ENCODE data around the gene URI1. TPM values are rescaled to one million over a fixed set of nuclear protein-coding genes. Genes with fewer than 3 reads are reported as not detected.

URI1 gene
- total RNA-seq, 4 donors from 2014 or later: 28.1 to 146 (median 48.0) TPM

DNA sequence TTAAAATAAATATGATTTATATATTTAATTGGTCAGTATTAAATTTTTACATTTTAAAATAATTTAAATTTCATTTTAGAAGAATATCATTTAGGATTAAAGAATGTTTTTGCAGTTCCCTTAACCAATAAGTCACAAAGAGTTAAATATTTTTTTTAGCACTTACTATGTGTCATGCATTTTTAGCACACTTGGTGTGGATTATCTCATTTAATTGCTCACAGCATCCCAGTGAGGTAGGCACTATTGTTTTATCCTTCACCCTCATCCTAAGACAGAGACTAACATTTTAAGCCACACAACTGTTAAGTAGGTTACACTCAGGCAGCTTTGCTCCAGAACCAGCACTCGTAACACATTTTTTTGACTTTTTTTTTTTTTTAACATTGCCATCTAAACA lies 78.2 kb downstream of the URI1 start:
- WGBS, 2 donors (ENCODE audit: low coverage in 1 of 2): 92 to 100% methylated on average over 1 of the region's 1 CpG
- peaks cover 0 to 6% (median 2%) of the 10 kb centered on the region in 4 donors for H3K36me3 ChIP-seq
- no peak overlapping the region for H3K27ac ChIP-seq
- in situ Hi-C loops (cut with MboI; ENCODE audit: low pct_ligation_motif_present in 1 of 4, low pct_unique_long_range_greater_than_20kb in 1 of 4, low sequenced_read_pairs in 3 of 4): no loop called here
- DNase-seq: no peak
- peaks cover 0 to 10% (median 2%) of the 10 kb centered on the region in 4 donors for H3K4me1 ChIP-seq
- intact Hi-C loops (cut with DNase I; ENCODE audit: low total_unique reads): no loop called here
- no peak for TF ChIP-seq POLR2AphosphoS5 (IDR thresholded peaks at IDR 0.05)
- TF ChIP-seq EP300 (IDR thresholded peaks at IDR 0.05; ENCODE audit: low read depth): no peak
- TF ChIP-seq, protein P1, sequence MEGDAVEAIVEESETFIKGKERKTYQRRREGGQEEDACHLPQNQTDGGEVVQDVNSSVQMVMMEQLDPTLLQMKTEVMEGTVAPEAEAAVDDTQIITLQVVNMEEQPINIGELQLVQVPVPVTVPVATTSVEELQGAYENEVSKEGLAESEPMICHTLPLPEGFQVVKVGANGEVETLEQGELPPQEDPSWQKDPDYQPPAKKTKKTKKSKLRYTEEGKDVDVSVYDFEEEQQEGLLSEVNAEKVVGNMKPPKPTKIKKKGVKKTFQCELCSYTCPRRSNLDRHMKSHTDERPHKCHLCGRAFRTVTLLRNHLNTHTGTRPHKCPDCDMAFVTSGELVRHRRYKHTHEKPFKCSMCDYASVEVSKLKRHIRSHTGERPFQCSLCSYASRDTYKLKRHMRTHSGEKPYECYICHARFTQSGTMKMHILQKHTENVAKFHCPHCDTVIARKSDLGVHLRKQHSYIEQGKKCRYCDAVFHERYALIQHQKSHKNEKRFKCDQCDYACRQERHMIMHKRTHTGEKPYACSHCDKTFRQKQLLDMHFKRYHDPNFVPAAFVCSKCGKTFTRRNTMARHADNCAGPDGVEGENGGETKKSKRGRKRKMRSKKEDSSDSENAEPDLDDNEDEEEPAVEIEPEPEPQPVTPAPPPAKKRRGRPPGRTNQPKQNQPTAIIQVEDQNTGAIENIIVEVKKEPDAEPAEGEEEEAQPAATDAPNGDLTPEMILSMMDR (IDR thresholded peaks at IDR 0.05): no peak
- no peak for TF ChIP-seq POLR2A (IDR thresholded peaks at IDR 0.05)
- peaks cover 0 to 7% of the 10 kb centered on the region in 2 donors for H3K9me3 ChIP-seq
- H3K27me3 ChIP-seq: no peaks in the 10 kb centered on the region
- H3K4me3 ChIP-seq: no peak overlapping the region

- Histone ChIP-seq H3K9me3 (peaks cover 0 to 7% of the 10 kb centered on the region in 2 donors), H3K27ac (no peak overlapping the region), H3K36me3 (peaks cover 0 to 3% (median 0%) of the 10 kb centered on the region in 4 donors), H3K4me3 (no peak overlapping the region), H3K4me1 (peaks cover 0 to 10% (median 2%) of the 10 kb centered on the region in 4 donors), H3K27me3 (no peaks in the 10 kb centered on the region)
- intact Hi-C loops (cut with DNase I; ENCODE audit: low total_unique reads) (no loop called here), in situ Hi-C loops (cut with MboI; ENCODE audit: low pct_ligation_motif_present in 1 of 4, low pct_unique_long_range_greater_than_20kb in 1 of 4, low sequenced_read_pairs in 3 of 4) (no loop called here)
- DNase-seq: no peak
- 93 to 100% methylated on average over 1 of the region's 1 CpG for WGBS, 2 donors (ENCODE audit: low coverage in 1 of 2)
- TF ChIP-seq POLR2A (IDR thresholded peaks at IDR 0.05) (no peak), POLR2AphosphoS5 (IDR thresholded peaks at IDR 0.05) (no peak), EP300 (IDR thresholded peaks at IDR 0.05; ENCODE audit: low read depth) (no peak)
- TF ChIP-seq, protein P1 (IDR thresholded peaks at IDR 0.05): no peak
These were observed 80.6 kb downstream of the URI1 start for GRCh38 chr19:30022659-30023058.

- DNase-seq: no peak
- Histone ChIP-seq H3K4me1 (peaks cover 0 to 16% (median 5%) of the 10 kb centered on the region in 4 donors), H3K27me3 (no peaks in the 10 kb centered on the region), H3K4me3 (no peak overlapping the region), H3K9me3 (peaks cover 0 to 7% of the 10 kb centered on the region in 2 donors), H3K36me3 (peaks cover 0 to 3% (median 0%) of the 10 kb centered on the region in 4 donors), H3K27ac (no peak overlapping the region)
- in situ Hi-C loops (cut with MboI; ENCODE audit: low pct_ligation_motif_present in 1 of 4, low pct_unique_long_range_greater_than_20kb in 1 of 4, low sequenced_read_pairs in 3 of 4) (no loop called here), intact Hi-C loops (cut with DNase I; ENCODE audit: low total_unique reads) (no loop called here)
- TF ChIP-seq, protein P1 (IDR thresholded peaks at IDR 0.05): no peak
- TF ChIP-seq POLR2AphosphoS5 (IDR thresholded peaks at IDR 0.05) (no peak), POLR2A (IDR thresholded peaks at IDR 0.05) (no peak), EP300 (IDR thresholded peaks at IDR 0.05; ENCODE audit: low read depth) (no peak)
These were observed 81.3 kb downstream of the URI1 start for GRCh38 chr19:30023330-30023729.

GRCh38 chr19:30024091-30024490 lies 82.1 kb downstream of the URI1 start:
- in situ Hi-C loops (cut with MboI; ENCODE audit: low pct_ligation_motif_present in 1 of 4, low pct_unique_long_range_greater_than_20kb in 1 of 4, low sequenced_read_pairs in 3 of 4): no loop called here
- peaks cover 0 to 21% (median 5%) of the 10 kb centered on the region in 4 donors for H3K4me1 ChIP-seq
- no peaks in the 10 kb centered on the region for H3K27me3 ChIP-seq
- intact Hi-C loops (cut with DNase I; ENCODE audit: low total_unique reads): no loop called here
- no peak for TF ChIP-seq EP300 (IDR thresholded peaks at IDR 0.05; ENCODE audit: low read depth)
- TF ChIP-seq POLR2A (IDR thresholded peaks at IDR 0.05): no peak
- TF ChIP-seq, protein P1 (IDR thresholded peaks at IDR 0.05): no peak
- TF ChIP-seq POLR2AphosphoS5 (IDR thresholded peaks at IDR 0.05): no peak
- no peak for DNase-seq
- H3K27ac ChIP-seq: no peak overlapping the region
- peaks cover 0 to 7% of the 10 kb centered on the region in 2 donors for H3K9me3 ChIP-seq
- H3K4me3 ChIP-seq: no peak overlapping the region
- H3K36me3 ChIP-seq: peaks cover 0 to 3% (median 0%) of the 10 kb centered on the region in 4 donors
